ENCODE data around the gene EEFSEC.

- TF ChIP-seq CTCF (conservative IDR thresholded peaks at IDR 0.05) (no peak), ZFX (IDR thresholded peaks at IDR 0.05) (no peak)
These were observed 89.7 kb downstream of the EEFSEC start for GRCh38 chr3:128242818-128243601.
